AML-193 (cell line): ENCODE measurements around the gene PHF19.

Experiments used
- DNase-seq, 2 experiments: peaks; one replicate each; lab custom pipeline; 2025; lab: John Stamatoyannopoulos, UW

Gene PHF19

DNA sequence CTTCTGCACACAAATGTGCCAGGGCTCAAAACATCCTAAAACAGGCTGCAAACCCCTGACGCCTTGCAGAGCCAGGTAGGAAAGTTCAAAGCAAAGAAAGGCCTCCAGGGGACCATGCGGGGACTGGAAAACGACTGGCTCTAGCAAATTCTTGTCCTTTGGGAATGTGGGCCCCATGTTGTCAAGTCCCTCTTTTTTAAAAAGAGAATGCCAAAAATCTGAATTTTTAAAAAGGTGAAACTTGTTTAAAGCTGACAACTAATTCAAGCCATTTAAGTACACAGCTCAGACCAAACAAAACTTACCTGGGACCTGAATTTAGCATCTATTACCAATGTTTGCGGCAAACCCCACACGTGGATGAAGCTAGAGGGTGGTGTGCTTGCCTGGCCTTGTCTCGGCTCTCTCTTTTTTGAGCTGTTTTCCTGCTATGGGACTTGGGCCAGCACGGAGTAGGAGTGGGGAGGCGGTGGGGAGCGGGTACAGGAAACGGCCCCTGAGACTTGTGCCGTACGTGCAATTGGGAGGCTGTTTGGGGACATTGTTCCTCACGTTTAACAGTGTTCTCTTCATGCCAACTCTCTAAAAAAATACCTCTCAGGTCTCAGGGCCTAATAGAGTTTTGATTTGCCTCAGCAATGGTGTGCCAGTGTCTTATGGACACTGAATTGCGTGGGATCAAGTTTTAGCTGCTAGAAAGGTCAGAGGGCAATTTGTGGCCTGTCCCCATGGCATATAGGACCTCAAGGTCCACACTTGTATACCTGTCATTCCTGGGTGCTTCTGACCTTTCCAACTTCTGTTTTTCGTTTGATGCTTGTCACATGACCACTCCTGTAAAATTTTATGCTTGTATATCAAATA lies 15.1 kb upstream of the PHF19 start:
- no peak for DNase-seq

DNA sequence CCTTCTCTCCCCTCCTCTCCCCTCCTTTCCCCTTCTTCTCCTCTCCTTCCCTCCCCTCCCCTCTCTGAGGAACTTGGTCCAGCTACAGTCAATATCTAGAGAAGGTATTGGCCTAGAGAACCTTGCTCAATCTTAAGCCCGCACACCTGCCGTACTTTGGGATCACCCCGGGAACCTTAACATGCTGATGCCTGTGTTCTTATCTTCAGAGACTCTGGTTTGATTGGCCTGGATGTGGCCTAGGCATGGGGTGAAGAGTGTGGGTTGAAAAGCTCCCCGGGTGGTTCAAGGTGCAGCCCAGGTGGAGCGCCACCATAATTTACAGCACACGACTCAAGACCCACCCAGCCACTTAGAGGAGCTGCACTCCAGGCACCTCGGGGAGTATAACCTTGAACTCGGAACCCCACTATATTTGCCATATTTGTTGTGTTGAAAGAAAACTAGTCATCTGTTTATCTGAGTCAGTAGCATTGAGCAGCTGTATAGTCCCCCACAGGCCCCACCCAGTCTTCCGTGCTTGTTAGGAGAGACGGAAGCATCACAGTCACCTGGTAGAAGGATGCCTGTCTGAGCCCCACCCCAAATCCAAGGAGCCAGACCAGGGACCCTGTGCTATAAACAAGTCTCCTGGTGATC lies 14.4 kb upstream of the PHF19 start:
- DNase-seq = no peak

DNA sequence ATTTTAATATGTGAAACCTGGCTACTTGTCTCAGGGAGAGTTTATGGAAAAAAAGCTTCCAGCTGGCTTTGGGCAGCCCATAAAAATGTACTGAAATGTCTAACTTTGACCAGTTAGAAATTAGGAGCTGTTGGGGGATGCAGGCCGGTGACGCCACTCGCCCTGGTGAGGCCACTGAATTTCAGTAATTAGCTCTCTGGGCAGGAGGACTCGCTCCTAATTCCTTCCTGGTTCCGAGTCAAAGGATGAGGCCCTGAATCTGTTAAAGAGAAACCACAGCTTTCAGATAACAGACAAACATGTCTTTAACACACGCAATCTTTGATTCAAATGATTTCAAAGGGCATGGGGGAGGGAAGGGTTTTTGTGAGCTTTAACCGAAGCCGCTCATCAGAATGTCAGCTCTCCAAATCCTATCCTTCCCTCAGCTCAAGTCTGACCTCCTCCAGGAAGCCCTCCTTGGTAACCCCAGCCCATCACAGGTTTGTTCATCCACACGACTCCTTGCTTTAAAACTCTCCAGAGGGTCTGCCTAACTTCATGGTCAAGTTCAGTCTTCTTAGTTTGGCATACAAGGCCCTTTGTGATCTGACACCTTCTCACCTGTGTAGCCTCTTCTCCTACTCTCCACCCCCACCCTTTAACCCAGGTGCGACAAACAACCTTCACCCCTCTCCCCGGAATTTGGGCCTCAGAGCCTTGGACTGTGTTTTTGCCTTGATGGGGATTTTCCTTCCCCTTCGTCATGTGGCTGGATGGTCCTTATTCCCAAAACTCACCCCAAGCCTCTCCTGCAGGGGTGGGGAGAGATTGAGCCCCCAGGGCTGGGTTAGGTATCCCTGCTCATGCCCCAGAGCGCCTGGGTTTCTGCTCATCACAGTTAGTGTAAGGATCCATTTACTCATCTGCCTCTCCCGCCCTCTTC lies 13.6 kb upstream of the PHF19 start:
- DNase-seq = no peak

DNA sequence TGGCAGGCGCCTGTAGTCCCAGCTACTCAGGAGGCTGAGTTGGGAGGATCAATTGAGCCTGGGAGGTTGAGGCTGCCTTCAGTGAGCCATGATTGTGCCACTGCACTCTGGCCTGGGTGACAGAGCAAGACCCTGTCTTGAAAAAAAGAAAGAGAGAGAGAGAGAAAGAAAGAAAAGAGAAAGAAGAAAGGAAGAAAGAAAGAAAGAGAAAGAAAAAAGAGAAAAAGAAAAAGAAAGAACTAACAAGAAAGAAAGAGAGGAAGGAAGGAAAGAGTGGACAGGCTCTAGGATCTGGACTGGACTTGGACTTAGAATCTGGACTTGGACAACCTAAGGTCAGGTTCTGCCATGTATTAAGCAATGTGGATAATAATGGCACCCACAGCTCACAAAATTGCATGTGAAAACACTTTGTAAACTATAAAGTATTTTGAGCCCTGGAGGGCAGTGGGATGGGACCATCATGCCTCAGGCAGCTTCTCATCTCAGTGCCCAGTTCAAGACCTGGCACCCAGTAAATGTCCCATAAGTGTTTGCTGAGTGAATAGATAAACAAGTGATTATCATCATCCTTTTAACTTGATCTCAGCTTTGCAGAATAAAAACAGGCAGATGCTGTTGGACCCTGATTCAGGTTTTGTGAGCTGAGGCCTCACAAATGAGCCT lies 12.8 kb upstream of the PHF19 start:
- DNase-seq = no peak

DNA sequence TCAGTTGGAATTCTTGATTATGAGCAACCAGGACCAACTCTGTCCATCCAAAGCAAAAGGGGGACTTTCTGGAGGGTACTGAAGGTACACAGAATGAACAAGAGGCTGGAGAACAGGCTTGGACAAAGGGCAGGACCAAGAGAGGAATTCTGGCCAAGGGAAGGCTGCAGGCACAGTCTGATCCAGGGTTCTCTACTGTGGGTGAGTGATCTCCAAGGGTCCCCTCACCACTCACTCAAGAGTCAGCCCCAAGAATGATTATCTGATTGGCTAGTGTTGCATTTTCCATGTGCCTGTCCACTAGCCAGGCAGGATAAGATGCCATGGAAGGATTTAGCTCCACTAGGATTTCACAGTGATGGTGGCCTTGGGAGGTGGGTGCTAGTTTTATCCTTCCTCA lies 11.6 kb upstream of the PHF19 start:
- no peak for DNase-seq

DNA sequence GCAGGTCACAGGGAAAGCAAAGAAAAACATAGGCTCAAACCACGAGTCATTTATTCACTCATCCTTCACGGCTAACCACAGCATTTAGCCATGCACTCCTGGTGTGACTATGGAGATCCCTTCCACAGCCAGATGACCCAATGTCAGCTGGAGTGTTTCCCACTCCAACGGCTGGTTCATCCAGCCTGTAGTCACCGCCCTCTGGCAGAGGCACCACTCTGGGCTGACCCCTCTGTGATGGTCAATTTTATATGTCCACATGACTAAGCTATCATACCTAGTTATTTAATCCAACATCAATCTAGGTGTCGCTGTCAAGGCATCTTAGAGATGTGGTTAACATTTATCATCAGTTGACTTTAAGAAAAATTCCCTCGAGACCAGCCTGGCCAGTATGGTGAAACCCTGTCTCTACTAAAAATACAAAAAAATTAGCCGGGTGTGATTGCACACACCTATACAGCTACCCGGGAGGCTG lies 9.5 kb upstream of the PHF19 start:
- no peak for DNase-seq

DNA sequence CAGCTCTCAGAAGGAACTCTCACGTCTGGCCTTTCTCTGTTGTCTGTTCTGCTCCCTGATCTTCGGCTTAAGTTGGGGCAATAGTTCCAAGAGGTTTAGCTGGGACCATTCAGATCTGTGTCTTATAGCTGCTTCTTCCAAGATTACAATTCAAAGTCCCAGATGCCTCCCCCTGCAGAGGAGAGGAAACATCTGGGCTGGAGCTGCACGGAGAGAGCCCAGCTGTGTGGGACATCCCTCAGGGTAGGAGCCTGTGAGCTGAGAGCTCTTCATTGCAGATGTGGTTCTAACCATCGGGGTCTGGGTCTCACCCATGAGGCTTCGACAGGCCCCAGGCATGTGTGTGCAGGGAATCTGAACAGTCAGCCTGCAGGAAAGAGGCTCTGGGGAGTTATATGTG lies 9.0 kb upstream of the PHF19 start:
- DNase-seq = no peak

DNA sequence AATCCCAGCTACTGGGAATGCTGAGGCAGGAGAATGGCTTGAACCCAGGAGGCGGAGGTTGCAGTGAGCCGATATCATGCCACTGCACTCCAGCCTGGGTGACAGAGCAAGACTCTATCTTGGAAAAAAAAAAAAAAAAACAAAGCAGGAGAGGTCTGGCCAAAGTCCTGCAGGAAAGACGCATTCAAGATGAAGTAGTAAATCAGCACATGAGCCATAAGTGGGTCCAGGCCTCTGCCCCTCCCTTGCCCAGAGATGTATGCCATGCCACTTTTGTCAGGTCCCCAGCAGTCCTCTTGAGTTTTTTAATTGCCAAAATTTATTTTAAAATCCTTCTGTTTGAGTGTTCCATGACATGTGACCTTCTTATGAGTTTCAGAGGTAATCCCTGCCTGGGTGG lies 8.5 kb upstream of the PHF19 start:
- DNase-seq = no peak

DNA sequence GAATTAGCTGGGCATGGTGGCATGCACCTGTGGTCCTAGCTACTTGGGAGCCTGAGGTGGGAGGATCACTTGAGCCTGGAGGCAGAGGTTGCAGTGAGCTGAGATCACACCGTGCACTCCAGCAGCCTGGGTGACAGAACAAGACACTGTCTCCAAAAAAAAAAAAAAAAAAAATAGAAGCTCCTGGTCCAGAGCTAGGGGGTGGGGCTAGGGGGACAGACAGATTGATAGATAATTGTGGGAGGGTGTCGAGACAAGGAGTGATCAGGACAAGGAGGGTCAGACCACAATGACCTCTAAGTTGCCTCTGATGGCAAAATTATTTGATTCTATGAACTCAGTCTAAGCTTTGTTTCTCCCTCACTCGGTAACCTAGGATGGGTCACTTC lies 6.6 kb upstream of the PHF19 start:
- DNase-seq = no peak

DNA sequence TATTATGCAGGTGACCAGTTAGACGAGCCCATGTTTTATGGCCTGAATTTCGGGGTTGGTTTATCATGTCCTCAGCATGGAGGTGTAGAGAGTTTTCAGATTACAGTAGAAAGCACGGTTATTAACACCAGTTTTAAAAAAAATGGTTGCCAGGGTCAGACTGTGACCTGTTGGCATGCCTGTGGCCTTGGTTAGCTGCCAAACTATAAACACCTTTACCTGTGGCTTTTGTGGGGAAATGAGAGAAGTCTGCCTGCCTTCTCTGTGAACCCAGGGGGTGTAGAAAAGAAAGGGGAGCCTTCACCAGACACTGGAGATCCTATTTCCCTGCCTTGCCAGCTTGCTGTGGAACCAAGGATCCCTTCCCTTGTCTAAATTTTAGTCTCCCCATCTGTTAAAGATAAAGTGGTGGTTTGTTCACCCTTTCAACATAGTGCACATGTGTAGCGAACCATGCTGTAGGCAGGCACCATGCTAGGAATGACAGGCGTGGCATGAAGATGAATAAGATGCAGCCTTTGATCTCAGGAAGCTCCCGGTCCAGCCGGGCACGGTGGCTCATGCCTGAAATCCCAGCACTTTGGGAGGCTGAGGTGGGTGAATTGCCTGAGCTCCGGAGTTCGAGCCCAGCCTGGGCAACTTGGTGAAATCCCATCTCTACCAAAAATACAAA lies 6.1 kb upstream of the PHF19 start:
- DNase-seq = no peak

DNA sequence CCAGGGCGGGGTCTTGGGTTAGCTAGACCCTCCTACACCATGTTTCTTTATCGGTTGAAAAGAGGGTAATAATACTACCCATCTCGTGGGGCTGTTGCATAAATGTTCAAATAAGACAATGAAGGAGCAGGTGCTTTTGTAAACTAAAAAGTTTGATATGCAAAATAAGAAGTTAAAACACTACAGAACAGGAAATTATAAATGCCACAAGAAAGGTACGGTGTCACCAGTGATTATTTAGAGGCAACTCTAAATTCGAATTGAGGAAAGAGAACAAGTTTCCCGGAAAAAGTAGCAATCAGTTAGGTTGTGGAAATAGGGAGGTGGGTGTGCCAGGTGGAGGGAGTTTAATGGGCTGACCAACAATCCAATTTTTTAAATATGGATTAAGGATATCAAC lies 2.5 kb upstream of the PHF19 start:
- no peak for DNase-seq

DNA sequence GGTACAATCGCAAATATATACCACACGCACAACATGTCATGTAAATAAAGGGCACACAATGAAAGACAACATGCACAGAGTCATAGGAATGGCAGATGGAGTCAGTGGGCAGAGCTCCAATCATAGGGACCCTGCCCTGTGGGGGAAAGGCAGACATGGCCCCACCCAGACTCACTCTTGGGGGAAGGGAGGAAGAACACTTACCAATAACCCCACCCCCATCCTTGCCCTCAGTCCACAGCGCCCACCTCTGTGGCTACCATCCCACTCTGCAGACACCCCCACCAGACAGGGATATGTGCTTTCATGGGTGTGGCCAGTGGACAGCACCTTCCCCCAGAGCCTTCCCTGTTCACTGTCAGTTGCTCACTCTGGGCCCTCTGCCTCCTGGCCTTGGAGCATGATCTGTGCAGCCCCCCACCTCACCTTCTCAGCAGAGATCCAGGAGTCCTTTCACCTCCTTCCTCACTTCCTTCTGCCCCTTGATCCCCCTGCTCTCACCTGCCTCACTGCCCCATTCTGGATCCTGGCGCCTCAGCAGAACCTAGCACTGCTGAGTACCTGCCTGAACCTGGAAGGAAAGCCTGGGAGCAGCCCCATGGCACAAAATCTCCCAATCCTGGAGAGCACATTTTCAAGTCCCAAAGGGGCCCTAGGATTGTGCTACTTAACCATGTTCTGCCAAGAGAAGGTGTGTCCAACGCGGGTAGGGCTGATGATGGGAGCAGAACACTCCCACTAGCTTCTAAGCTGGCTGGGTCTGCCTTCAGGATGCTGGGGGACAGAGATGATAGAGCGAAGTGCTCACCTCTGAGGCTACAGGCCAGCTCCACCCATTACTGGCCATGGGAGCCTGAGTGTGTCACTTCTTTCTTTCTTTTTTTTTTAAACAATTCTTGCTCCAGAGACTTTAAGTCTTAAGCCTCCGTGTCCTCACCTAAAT lies 1.5 kb upstream of the PHF19 start:
- DNase-seq = no peak

DNA sequence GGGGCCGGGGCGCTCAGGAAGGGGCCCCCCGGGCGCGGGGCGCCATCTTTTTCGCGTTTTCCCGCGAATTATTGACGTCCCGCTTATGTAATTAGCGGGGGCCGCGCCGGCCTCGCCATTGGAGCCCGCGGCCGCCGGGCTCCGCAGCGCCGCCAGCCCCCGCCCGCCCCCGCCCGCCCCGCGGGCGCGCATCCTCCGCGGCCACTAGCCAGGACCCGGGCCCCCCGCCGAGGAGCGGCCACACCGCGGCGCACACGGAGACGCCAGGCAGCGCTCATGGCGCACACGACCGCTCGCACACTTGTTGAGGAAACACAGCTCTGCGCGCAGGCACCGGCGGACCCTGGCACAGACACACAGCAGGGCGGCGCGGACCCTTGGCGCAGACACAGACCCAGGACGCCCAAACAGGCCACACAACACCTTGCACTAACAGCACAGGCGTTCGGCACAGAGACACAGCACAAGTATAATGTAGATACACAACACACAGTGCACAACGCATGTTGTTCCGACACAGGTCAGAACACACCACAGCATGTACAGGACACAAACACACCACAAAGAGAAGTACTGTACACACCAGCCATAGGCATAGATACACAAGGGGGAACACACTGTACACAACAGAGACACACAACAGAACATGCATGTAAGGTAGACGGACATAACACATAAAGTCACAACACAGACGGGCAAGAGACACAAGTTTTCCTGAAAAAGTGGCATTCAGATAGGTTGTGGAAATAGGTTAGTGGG lies 467 bp upstream of the PHF19 start:
- peak; percentile 50 to 54 for DNase-seq

DNA sequence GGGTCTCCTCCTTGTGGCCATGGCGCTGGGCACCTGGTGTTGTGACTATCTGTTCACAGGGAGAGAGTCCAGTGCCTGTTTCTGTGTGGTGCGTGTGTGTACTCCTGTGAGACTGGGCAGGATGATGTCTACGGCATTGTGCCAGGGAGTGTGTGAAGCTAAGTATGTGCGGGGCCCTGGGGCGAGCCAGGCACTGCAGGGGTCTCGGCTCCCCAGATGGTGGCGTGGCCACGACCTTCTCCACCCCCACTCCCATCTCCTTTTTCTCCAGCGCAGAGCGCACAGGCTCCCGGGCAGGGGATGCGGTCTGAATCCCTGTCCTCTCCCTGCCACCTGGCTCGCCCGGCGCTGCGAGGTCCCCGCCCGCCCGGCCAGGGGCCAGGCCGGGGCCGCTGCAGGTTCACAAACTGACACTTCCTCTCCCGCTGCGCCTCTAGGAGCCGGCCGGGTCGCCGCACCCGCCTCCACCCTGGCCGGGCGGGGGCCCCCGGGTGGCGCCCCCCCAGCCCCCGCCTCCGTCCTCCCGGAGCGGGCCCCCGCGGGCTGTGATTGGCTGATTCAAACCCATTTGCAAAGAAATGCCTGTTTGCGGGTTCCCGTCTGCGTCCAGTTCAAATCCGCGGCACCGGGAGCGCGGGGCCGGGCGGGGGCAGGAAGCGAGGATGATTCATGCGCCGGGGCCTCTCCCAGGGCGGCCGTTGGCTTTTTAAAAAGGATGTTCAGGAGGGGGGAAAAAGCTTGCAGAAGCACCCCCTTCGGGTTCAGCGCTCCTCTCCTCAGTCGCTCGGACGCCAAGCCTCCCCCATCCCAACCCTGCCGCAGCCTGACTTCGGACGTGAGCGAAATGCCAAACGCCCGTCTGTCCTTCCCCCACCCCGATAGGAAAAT lies 790 bp downstream of the PHF19 start:
- DNase-seq = peak; percentile 90 to 93

DNA sequence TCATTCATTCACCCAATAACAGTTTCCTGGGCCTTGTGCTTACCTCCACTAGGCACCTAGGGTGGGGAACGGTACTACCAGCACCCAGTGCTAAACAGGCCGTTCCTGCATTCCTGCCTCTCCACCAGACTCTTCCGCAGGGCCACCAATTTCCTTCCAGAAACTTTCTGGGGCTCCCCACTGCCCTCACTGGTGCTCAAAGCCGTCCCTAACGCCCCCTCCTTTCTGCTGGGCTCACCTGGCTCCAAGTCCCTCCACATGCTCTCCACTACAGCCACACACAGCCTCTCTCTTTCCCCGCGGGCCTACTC lies 1.4 kb downstream of the PHF19 start:
- no peak for DNase-seq

DNA sequence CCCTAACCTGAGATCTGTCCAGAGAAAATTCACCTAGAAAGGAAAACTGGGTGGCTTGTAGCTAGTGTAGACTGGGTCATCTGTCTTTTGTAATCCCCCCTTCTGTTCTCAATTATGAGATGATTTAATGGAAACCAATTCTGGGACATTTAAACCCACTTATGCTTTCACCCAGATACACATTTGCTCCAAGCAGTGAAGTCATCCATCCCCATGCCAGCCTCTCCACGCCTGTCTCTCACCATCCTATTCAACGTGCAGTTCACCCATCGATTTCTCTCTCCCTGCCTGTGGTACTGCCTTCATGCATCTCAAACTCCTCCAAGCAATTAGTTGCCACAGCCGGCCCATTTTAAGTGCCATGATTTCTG lies 1.8 kb downstream of the PHF19 start:
- DNase-seq = no peak

DNA sequence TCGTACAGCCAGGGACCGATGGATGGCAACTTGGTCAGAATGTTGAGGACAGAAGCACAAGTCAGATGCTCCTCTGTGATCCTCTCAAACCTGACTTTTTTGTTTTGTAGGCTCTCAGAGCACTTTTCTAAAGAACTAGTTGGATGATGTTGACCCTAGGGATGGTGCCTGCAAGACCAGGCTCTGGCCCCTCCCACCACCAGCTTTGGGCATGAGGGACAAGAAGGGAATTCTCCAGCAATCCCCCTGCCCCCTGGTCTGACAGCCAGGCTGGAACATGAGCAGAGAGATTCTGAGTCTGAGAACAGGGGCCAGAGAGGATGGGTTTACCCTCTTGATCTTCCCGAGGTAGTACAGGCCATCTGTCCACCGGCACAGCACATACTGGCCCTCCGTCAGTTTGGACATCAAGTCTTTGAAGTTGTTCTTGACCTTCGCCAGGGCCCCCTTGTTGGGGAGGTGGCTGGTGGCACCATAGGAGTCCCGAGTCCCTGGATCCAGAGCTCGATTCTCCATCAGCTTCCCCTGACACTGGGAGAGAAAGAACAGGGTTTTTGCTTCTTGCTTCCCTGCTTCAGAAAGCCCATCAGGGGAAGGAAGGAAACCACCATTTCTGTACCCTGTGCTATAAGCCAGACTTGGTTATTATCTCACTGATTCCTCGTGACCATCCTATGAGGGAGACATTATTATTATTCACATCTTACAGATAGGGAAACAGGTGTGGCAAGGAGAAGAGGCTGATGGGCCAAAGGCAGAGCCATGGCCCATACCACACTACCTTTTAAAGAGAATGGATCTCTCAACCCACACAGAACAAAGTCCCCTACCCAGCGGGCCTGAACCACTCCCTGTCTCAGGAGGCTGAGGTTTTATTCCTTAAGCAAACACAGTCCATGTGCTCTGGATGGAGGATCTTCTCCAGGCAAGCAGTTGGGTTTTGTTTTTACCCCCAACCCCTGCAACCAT lies 2.5 kb downstream of the PHF19 start:
- DNase-seq = no peak

DNA sequence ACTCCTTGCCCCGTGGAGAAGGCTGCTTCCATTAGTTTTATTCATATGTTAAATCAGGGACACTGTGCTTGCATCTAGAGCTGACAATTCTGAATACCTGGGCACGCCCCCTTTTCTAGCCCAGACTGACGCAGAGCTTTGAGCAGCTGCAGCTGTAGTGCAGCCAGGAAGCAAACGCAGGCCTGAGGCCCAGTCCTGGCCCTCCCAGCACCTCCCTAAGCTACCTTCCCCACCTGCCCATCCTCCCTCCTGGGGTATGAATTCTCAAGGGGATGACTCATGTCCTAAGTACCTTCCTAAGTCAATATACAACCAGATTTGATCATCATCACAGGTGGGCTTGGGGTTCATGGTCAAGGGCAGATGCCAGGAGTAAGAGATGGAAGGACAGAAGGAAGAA lies 3.5 kb downstream of the PHF19 start:
- DNase-seq = no peak
